ENCODE measurements around the gene MAN2C1.

MAN2C1 gene

DNA sequence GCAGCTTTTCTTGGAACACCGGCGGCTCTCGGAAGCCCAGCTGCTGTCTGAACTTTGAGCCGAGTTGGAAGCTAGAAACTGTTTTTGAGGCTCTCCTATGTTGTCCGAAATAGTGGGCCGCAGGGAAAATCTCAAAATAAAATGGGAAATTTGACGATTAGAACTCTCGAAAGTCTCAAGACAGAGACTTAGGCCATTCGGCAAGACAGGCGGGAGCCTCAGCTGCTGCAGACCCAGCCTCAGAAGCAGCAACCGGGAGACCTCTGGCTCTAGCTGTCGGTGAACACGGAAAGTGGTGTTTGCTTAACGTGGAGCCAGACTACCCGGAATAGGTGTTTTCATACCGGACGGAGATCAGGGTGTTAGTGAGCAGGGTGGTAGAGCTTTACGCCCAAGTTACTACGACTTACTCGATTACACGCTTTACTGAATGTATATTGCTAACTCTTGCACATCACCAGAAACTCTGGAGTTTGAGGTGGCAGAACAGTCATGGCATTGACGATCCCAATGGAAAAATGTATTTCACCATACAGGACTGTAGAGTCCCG is 357 bp upstream of the MAN2C1 start:
- peak overlapping the region; percentile 79 for H3K4me3 ChIP-seq (ENCODE audit: low read depth, low read length)
- DNase-seq (ENCODE audit: low read depth, low spot score), result no peak
- TF ChIP-seq, protein P1, sequence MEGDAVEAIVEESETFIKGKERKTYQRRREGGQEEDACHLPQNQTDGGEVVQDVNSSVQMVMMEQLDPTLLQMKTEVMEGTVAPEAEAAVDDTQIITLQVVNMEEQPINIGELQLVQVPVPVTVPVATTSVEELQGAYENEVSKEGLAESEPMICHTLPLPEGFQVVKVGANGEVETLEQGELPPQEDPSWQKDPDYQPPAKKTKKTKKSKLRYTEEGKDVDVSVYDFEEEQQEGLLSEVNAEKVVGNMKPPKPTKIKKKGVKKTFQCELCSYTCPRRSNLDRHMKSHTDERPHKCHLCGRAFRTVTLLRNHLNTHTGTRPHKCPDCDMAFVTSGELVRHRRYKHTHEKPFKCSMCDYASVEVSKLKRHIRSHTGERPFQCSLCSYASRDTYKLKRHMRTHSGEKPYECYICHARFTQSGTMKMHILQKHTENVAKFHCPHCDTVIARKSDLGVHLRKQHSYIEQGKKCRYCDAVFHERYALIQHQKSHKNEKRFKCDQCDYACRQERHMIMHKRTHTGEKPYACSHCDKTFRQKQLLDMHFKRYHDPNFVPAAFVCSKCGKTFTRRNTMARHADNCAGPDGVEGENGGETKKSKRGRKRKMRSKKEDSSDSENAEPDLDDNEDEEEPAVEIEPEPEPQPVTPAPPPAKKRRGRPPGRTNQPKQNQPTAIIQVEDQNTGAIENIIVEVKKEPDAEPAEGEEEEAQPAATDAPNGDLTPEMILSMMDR (IDR thresholded peaks at IDR 0.05; ENCODE audit: low read depth, low read length), result no peak
- in situ Hi-C loops (cut with HindIII; ENCODE audit: low sequenced_read_pairs), result no loop called here

DNA sequence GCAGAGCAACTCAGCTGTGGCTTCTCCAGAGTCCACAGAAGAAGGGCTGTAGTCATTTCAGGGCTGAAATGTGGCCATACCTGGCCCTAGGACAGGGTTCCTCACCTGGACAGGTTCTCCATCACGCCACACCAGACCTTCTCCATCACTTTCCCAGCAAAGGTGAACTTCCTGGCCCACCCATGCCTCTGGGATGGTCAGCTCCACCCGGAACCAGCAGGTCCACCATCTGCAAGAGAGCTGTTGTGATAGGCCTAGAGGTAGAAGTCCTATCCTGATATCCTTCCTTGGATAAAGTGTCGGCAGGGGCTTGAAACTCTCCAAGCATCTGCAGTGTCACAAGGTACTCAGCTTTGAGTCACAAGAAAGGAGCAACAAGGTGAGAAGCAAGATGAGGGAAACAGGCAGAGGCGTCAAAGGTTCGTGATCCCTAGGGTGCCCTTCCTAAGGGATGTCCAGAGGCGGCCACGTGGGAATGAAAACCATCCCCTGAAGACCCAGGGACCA is 948 bp downstream of the MAN2C1 start:
- DNase-seq (ENCODE audit: low read depth, low spot score), result no peak
- TF ChIP-seq, protein P1 (IDR thresholded peaks at IDR 0.05; ENCODE audit: low read depth, low read length), result no peak
- H3K4me3 ChIP-seq (ENCODE audit: low read depth, low read length), result peak overlapping the region; percentile 79
- in situ Hi-C loops (cut with HindIII; ENCODE audit: low sequenced_read_pairs), result no loop called here

DNA sequence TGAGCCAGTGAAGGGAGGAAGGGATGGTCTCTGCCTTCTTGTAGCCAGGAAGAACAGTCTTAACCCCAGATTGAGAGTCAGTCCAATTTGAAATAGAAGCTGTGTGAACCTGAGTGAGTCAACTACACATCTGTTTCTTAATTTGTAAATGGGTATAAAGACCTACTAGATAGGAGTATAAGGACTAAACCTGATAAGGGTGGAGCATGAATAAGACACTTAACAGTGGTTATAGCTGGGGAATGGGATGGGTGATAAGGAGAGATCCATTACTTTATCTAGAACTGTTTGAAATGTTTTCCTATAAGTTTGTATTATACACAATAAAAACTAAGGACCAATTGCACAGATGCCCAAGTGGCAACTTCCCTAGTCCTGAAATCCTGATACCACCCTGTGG is 1.4 kb downstream of the MAN2C1 start:
- TF ChIP-seq, protein P1 (IDR thresholded peaks at IDR 0.05; ENCODE audit: low read depth, low read length), result no peak
- in situ Hi-C loops (cut with HindIII; ENCODE audit: low sequenced_read_pairs), result no loop called here

DNA sequence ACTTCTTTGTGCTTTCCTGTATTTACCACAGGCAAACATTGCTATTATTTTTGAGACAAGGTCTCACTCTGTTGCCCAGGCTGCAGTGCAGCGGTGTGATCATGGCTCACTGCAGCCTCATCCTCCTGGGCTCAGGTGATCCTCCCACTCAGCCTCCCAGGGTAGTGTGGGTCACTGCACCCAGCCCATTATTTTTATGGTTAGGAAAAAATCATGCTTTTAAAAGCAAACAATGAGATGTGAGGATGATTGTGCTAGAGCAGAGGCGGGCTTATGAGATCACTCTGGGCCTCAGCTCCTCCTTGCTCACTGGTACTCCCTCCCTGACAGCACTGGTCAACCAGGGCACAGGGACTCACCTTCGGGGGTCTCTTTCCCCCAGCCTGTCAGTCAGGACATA is 2.2 kb downstream of the MAN2C1 start:
- DNase-seq (ENCODE audit: low read depth, low spot score), result no peak
- TF ChIP-seq, protein P1 (IDR thresholded peaks at IDR 0.05; ENCODE audit: low read depth, low read length), result no peak
- in situ Hi-C loops (cut with HindIII; ENCODE audit: low sequenced_read_pairs), result no loop called here

More for the DNA sequence above, 1.4 kb downstream of the MAN2C1 start:
- H3K4me3 ChIP-seq (ENCODE audit: low read depth, low read length), result no peak overlapping the region
- no peak for DNase-seq (ENCODE audit: low read depth, low spot score)

DNA sequence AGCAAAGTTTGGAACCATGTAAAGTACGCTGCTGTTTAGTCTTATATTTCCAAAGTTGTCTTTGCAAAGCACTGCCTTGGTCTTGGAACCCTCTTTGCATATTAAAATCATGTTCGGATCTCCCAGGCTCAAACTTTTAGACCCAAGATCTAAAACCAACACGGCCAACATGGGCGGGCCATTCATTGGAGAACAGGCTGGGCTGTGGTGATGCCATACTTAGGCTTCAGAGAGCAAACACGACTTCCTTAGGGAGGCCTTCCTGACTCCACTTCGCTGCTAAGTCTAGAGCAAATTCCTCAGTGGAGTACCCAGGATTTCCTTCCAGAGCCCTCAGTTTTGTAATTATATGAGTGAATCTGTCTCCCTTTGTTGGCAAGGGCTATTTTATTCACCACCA is 3.5 kb downstream of the MAN2C1 start:
- TF ChIP-seq, protein P1 (IDR thresholded peaks at IDR 0.05; ENCODE audit: low read depth, low read length), result no peak
- DNase-seq (ENCODE audit: low read depth, low spot score), result no peak
- in situ Hi-C loops (cut with HindIII; ENCODE audit: low sequenced_read_pairs), result no loop called here
- no peak overlapping the region for H3K4me3 ChIP-seq (ENCODE audit: low read depth, low read length)

More for the DNA sequence above, 2.2 kb downstream of the MAN2C1 start:
- H3K4me3 ChIP-seq (ENCODE audit: low read depth, low read length), result no peak overlapping the region

DNA sequence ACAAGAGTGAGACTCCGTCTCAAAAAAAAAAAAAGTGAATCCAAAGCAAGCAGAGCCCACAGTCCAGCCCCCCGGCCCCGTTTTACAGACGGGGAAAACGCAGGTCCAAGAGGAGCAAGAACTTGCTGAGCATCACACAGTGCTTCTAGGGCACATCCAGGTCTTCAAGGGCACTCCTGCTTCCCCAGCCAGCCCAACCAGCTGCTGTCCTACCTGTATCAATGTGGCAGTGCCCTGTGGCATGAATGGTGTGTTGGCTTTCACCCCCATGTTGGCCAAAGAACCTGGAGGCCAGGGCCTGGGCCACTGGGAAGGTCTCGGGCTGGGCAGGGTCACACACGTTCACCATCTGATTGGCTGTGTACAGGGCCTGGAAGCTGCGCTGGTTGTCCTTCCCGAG is 4.6 kb downstream of the MAN2C1 start:
- no peak overlapping the region for H3K4me3 ChIP-seq (ENCODE audit: low read depth, low read length)
- no peak for DNase-seq (ENCODE audit: low read depth, low spot score)
- TF ChIP-seq, protein P1 (IDR thresholded peaks at IDR 0.05; ENCODE audit: low read depth, low read length), result no peak
- in situ Hi-C loops (cut with HindIII; ENCODE audit: low sequenced_read_pairs), result no loop called here

Measured in astrocyte of the spinal cord (primary cell).